ENCODE results near the gene DLGAP4. TPM values are rescaled to one million over a fixed set of nuclear protein-coding genes. Genes with fewer than 3 reads are reported as not detected.

The DLGAP4 gene
- polyA plus RNA-seq, 1 of the 3 experiments (the other 2 are of a cell fraction): 31.2 TPM

GRCh38 chr20:36496707-36497669 is 190.8 kb downstream of the DLGAP4 start:
- H3K36me3 ChIP-seq (replicated peaks in 1 of 2; ENCODE audit: control insufficient read depth in 1 of 2, insufficient read depth in 2 of 2, low read length in 1 of 2): peaks cover 31 to 39% of the 10 kb centered on the region in 2 experiments
- no peaks in the 10 kb centered on the region for H3K9me2 ChIP-seq
- H3K79me2 ChIP-seq (ENCODE audit: insufficient read depth): peaks cover 87% of the 10 kb centered on the region
- H3K27me3 ChIP-seq (ENCODE audit: insufficient read depth): no peaks in the 10 kb centered on the region
- CTCF ChIA-PET: no interaction called here
- no peak overlapping the region for H3K4me2 ChIP-seq
- H3F3A ChIP-seq (replicated peaks; ENCODE audit: insufficient read depth): peaks cover 13% of the 10 kb centered on the region
- no peak for DNase-seq
- TF ChIP-seq SMC3 (IDR thresholded peaks at IDR 0.05; ENCODE audit: low read depth, low read length) (no peak), MAX (IDR thresholded peaks at IDR 0.05; ENCODE audit: low read depth) (no peak), RFX5 (IDR thresholded peaks at IDR 0.05; ENCODE audit: low read length) (no peak), TAF1 (IDR thresholded peaks at IDR 0.05; ENCODE audit: borderline replicate concordance, low read depth, low read length) (no peak), POLR2AphosphoS5 (IDR thresholded peaks at IDR 0.05; ENCODE audit: low read depth, low read length) (no peak), FOXM1 (IDR thresholded peaks at IDR 0.05; ENCODE audit: low read depth) (no peak), RCOR1 (IDR thresholded peaks at IDR 0.05; ENCODE audit: low read length) (no peak), REST (IDR thresholded peaks at IDR 0.05; ENCODE audit: low read depth, low read length) (no peak), MEF2A (IDR thresholded peaks at IDR 0.05; ENCODE audit: borderline replicate concordance, low read depth) (no peak), JUND (IDR thresholded peaks at IDR 0.05) (no peak)
- no peak overlapping the region for H3K9ac ChIP-seq
- H3K4me1 ChIP-seq (ENCODE audit: control insufficient read depth in 1 of 2, insufficient read depth in 2 of 2, low read depth in 1 of 2, low read length in 1 of 2): peaks cover 19 to 27% of the 10 kb centered on the region in 2 experiments; a peak in 3 of 4 replicates
- H4K20me1 ChIP-seq (ENCODE audit: insufficient read depth): peaks cover 61% of the 10 kb centered on the region
- 97% methylated on average over 25 of the region's 33 CpGs for WGBS (ENCODE audit: low lambda C conversion rate)
- H2AFZ ChIP-seq (ENCODE audit: low read depth): no peak overlapping the region
- H3K4me3 ChIP-seq (ENCODE audit: low read depth in 2 of 2, low read length in 1 of 2): no peak overlapping the region
- POLR2A ChIA-PET: no interaction called here
- H3K27ac ChIP-seq (ENCODE audit: low read depth in 2 of 2, low read length in 1 of 2): no peak overlapping the region; a peak in 1 of 4 replicates
- H3K9me3 ChIP-seq: no peaks in the 10 kb centered on the region

GRCh38 chr20:36497856-36498255 is 191.7 kb downstream of the DLGAP4 start:
- Histone ChIP-seq H3K4me3 (ENCODE audit: low read depth in 2 of 2, low read length in 1 of 2) (no peak overlapping the region), H4K20me1 (ENCODE audit: insufficient read depth) (peaks cover 53% of the 10 kb centered on the region), H3K27ac (ENCODE audit: low read depth in 2 of 2, low read length in 1 of 2) (no peak overlapping the region; a peak in 1 of 4 replicates), H3K9me3 (no peaks in the 10 kb centered on the region), H3F3A (replicated peaks; ENCODE audit: insufficient read depth) (peaks cover 13% of the 10 kb centered on the region), H2AFZ (ENCODE audit: low read depth) (no peak overlapping the region), H3K36me3 (replicated peaks in 1 of 2; ENCODE audit: control insufficient read depth in 1 of 2, insufficient read depth in 2 of 2, low read length in 1 of 2) (peaks cover 37 to 41% of the 10 kb centered on the region in 2 experiments), H3K27me3 (ENCODE audit: insufficient read depth) (no peaks in the 10 kb centered on the region), H3K79me2 (ENCODE audit: insufficient read depth) (peaks cover 83% of the 10 kb centered on the region), H3K4me2 (no peak overlapping the region), H3K4me1 (ENCODE audit: control insufficient read depth in 1 of 2, insufficient read depth in 2 of 2, low read depth in 1 of 2, low read length in 1 of 2) (peaks cover 12 to 27% of the 10 kb centered on the region in 2 experiments; a peak in 3 of 4 replicates), H3K9me2 (no peaks in the 10 kb centered on the region), H3K9ac (no peak overlapping the region)
- DNase-seq: no peak
- ChIA-PET CTCF (no interaction called here), POLR2A (no interaction called here)
- TF ChIP-seq EP300 (IDR thresholded peaks at IDR 0.05; ENCODE audit: borderline replicate concordance in 1 of 2, low read depth in 1 of 2, low read length in 1 of 2): no peak
- TF ChIP-seq RCOR1 (IDR thresholded peaks at IDR 0.05; ENCODE audit: low read length): no peak
- no peak for TF ChIP-seq SIN3A (IDR thresholded peaks at IDR 0.05; ENCODE audit: borderline replicate concordance, low read depth, low read length)
- TF ChIP-seq FOXM1 (IDR thresholded peaks at IDR 0.05; ENCODE audit: low read depth): no peak
- TF ChIP-seq YY1 (IDR thresholded peaks at IDR 0.05; ENCODE audit: low read depth): no peak
- TF ChIP-seq USF1 (IDR thresholded peaks at IDR 0.05; ENCODE audit: borderline replicate concordance, low read depth): no peak
- no peak for TF ChIP-seq EZH2phosphoT487 (IDR thresholded peaks at IDR 0.05; ENCODE audit: borderline replicate concordance, low read depth)
- TF ChIP-seq TCF12 (IDR thresholded peaks at IDR 0.05): no peak
- WGBS (ENCODE audit: low lambda C conversion rate): 93% methylated on average over 3 of the region's 4 CpGs

All from SK-N-SH (cell line).